Esophagus squamous epithelium (tissue), 4 donors: ENCODE measurements around the gene CRTAP.

ENCODE experiments used
- POLR2A ChIP-seq, 4 donors: fragments of 450-650 bp; IDR thresholded peaks; one replicate each; pipeline ENCODE4 v1.6.1; 2017; ENCODE audit warnings: antibody characterized with exemption in 4 of 4, mild to moderate bottlenecking in 4 of 4, moderate library complexity in 3 of 4
- TF ChIP-seq, protein P1 (sequence below), 6 experiments: fragments of 450-650 bp in 4 of 6; fragments of 200-600 bp in 2 of 6; sonication (generic) in 2 of 6; IDR thresholded peaks; one replicate each; pipeline ENCODE4 v1.5.1; 2016 to 2019; ENCODE audit warnings: antibody characterized with exemption in 6 of 6, mild to moderate bottlenecking in 4 of 6, moderate library complexity in 4 of 6

DNA sequence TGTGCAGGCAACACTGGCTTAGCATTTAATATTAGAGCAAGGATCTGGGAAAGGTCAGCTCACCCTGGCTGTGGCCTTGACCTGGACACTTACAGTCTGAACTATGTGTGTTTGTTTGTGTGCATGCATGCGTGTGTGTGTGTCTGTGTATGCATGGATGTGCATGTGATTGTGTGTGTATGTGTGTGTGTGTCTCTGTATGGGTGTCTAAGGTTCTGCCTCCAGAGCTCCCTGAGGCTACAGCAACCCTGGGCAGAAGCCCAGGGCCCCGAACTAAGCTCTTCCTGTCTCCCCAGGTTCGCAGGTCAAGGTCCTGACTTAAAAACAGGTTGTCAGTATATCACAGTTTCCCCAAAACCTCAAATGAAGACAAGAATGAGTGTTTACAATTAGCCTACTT, 53.5 kb downstream of the CRTAP start:
- TF ChIP-seq, protein P1, sequence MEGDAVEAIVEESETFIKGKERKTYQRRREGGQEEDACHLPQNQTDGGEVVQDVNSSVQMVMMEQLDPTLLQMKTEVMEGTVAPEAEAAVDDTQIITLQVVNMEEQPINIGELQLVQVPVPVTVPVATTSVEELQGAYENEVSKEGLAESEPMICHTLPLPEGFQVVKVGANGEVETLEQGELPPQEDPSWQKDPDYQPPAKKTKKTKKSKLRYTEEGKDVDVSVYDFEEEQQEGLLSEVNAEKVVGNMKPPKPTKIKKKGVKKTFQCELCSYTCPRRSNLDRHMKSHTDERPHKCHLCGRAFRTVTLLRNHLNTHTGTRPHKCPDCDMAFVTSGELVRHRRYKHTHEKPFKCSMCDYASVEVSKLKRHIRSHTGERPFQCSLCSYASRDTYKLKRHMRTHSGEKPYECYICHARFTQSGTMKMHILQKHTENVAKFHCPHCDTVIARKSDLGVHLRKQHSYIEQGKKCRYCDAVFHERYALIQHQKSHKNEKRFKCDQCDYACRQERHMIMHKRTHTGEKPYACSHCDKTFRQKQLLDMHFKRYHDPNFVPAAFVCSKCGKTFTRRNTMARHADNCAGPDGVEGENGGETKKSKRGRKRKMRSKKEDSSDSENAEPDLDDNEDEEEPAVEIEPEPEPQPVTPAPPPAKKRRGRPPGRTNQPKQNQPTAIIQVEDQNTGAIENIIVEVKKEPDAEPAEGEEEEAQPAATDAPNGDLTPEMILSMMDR (IDR thresholded peaks at IDR 0.05) = no peak
- no peak for TF ChIP-seq POLR2A (IDR thresholded peaks at IDR 0.05)
